Stimulated activated naive CD4-positive, alpha-beta T cell (primary cell): ENCODE measurements around the gene FAM163B.
"Not testable (repeated sequence)": the region's sequence is repeated elsewhere in the genome, so short reads cannot be mapped to it uniquely, and the experiment has no call there.

Experiments used
- DNase-seq, 6 experiments: peaks; one replicate each; lab custom pipeline; 2025; lab: John Stamatoyannopoulos, UW

The FAM163B gene

DNA sequence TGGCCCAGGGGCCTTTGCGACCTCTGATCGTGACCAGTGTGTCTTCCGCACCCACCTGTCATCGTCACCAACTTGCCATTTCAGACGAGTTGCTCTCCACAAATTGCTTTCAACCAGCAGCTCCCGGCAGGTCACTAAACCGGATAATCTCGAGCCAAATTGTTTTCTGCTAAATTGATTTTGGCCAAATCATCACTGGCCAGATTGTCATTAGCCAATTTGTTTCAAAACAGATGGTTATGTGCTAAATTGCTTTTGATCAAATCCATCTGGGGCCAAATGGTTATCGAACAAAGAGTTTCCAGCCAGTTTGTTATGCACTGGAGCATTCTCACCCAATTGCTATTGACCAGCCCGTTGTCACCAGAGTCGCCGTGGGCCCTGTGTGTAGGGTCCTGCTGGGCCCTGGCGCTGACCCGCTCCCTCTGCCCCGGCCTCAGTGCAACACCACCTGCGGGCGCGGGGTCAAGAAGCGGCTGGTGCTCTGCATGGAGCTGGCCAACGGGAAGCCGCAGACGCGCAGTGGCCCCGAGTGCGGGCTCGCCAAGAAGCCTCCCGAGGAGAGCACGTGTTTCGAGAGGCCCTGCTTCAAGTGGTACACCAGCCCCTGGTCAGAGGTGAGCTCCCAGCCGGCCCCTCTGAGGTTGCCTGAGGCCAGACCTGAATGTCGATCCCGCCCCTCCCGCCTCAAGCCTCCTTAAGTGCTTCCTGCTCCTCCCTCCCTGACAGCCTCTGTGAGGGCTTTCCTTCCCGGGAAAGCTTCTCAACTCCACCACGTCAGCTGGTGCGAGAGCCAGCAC, 39.1 kb downstream of the FAM163B start:
- no peak for DNase-seq

DNA sequence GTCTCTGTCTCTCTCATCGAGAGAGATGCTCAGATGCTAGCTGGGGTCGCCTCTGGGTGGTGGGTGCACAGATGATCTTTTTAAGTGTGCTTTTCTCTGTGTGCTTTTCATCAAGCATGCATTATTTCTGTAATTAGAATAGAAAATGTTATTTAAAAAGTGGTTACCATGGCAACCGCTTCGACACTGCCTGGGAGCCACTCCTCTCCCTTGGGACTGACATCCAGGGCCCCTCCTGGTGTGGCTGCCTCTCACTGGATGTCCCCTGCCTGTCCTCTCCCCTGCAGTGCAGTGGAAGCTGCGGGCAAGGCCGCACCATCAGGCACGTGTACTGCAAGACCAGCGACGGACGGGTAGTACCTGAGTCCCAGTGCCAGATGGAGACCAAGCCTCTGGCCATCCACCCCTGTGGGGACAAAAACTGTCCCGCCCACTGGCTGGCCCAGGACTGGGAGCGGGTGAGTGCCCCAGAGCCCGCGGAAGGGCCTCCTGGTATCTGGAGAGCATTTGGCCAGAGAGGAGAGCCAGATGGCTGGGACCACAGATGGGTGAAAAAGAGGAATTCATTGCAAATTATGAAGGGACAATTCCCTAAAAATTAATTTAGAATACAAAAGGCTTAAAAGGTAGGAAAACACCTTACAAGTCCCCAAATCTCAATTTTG, 39.9 kb downstream of the FAM163B start:
- no peak for DNase-seq

DNA sequence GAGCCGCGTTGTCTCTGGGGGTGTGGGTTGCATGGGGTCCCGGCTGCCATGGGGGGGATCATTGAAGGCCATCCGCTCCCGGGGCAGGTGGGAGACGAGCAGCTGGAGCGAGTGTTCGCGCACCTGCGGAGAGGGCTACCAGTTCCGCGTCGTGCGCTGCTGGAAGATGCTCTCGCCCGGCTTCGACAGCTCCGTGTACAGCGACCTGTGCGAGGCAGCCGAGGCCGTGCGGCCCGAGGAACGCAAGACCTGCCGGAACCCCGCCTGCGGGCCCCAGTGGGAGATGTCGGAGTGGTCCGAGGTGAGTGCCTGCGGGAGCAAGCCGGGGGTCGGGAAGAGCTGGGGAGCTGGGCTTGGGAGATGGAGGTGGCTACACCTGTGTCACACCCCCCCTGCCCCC, 41.0 kb downstream of the FAM163B start:
- DNase-seq = no peak

DNA sequence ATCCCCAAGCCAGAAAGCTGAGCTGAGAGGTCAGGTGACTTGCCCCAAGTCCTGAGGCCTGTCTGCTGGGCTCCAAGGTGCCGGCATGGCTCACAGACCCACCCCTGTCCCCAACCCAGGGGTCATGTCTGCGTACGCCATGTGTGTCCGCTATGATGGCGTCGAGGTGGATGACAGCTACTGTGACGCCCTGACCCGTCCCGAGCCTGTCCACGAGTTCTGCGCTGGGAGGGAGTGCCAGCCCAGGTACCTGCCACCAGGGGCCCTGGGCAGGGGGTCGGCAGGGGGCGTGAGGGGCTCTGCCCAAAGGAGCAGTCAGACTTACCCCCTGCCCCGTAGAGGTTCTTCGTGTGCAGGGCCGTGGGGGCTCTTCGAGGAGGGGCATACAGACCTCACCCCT, 42.4 kb downstream of the FAM163B start:
- DNase-seq = no peak

DNA sequence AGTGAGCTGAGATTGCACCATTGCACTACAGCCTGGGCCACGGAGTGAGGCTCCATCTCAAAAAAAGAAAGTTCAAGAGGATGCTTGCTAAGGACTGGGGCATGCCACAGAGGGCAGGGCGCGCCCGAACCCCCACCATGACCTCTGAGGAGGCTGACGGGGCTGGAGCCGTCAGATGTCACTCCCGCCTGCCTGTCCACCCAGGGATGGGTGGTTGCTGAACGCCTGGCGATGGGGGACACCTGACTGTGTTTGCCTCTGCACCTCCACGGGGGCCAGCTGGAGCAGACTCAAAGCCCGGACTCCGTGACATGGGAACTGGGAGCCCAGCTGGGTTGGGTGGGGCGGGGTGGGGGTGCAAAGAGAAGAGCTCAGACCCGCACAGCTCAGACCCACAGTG, 42.8 kb downstream of the FAM163B start:
- no peak for DNase-seq

DNA sequence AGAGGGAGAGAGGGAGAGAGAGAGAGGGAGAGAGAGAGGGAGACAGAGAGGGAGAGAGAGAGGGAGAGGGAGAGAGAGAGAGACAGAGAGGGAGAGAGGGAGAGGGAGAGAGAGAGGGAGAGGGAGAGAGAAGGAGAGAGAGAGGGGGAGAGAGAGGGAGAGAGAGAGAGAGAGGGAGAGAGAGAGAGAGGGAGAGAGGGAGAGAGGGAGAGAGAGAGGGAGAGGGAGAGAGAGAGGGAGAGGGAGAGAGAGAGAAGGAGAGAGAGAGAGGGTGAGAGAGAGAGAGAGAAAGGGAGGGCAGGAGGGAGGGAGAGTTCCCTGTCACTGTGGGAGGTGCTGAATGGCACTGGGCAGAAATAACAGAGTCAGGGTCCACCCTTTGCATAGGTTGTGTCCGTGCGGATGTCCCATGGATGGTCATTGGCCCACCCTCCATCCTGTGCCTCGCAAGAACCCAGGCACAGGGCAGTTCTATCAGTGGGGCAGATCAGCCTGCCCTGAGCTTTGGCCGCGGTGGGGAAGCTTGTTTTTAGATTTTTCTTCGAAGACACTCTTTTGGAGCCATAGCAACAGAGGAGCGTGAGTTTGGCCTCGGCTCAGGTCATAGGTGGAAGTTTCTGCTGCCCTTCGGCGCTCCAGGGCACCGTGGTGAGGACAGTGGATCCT, 44.6 kb downstream of the FAM163B start:
- no peak for DNase-seq

DNA sequence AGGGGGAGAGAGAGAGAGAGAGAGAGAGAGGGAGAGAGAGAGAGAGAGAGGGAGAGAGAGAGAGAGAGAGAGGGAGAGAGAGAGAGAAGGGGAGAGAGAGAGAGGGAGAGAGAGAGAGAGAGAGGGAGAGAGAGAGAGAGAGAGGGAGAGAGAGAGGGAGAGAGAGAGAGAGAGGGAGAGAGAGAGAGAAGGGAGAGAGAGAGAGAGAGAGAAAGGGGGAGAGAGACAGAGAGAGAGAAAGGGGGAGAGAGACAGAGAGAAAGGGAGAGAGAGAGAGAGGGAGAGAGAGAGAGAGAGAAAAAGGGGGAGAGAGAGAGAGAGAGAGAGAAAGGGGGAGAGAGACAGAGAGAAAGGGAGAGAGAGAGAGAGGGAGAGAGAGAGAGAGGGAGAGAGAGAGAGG, 45.4 kb downstream of the FAM163B start:
- DNase-seq = not testable (repeated sequence)

DNA sequence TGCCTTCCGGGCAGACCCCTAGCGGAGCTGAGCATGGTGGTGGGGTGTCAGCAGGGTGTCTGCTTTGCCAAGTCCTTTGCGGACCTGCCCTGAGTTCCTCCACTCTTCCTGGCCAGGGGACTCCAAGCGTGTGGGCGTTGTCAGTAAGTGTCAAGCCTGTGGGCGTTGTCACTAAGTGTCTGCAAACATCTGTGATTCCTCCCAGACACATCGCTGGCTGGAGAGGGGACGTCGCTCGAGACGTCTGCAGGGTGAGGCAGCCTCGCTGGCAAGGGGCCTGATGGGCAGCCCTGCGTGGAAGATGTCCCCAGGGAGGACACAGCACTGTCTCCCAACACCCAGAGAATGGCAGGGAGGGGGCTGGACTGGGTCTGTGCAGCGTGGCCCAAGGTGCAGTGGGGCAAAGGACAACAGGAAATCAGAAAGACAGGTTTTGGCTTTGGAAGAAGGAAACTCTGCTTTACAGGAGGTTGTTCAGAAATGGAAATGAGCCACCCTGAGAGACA, 45.8 kb downstream of the FAM163B start:
- peak in 1 of 6 experiments; percentile 12 for DNase-seq

DNA sequence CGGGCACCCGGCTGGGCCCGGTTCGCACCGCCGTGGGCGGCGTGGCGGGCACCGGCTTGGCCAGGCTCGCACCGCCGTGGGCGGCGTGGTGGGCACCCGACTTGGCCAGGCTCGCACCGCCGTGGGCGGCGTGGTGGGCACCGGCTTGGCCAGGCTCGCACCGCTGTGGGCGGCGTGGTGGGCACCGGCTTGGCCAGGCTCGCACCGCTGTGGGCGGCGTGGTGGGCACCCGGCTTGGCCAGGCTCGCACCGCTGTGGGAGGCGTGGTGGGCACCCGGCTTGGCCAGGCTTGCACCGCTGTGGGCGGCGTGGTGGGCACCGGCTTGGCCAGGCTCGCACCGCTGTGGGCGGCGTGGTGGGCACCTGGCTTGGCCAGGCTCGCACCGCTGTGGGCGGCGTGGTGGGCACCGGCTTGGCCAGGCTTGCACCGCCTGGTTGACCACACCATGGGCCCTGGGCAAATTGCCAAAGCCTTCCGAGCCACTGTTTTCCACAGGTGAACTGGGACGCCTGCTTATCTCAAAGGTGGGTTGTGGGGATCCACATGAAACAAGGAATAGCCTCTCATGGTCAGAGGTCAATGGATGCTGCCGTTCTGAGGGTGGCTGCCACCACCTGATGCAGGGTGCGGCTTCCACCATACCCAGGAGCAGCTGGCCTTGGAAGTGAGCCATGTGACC, 46.4 kb downstream of the FAM163B start:
- no peak for DNase-seq

DNA sequence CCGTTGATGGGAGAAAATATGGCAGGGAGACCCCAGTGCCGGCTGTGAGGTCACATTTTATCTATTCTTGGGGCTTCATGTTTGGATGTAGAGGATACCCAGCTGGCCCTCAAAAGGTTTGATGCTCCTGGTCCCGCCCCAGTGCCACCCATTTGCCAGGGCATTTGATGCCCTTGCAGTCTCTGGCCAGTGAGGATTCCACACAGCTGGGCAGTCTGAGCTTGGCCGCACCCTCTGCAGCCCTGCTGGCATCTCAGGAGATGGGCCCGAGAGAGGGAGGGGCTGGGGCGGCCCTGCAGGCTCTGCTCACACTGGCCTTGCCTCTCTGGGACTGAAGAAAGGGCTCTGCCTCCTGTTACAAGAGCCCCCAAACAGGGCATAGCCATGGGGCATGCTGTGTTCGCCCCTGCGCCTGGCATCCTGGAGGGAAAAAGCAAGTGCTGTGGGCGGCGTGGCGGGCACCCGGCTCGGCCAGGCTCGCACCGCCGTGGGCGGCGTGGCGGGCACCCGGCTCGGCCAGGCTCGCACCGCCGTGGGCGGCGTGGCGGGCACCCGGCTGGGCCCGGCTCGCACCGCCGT, 47.1 kb downstream of the FAM163B start:
- no peak for DNase-seq

DNA sequence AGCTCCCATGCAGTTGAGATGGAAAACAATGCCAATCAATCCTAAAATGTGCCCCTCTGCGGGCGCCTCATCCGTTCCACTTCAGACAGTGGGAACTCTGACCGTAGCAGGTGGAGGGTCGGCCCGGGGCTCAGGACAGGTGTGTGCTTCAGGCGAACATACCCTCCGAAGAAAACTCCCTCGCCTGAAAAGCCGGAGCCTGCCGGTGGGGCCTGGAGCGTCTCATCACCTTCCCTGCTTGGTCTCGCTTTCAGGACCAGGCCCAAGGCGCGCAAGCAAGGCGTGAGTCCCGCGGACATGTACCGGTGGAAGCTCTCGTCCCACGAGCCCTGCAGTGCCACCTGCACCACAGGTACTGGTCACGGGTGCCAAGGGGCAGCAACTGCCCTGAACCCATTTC, 48.2 kb downstream of the FAM163B start:
- DNase-seq = no peak

DNA sequence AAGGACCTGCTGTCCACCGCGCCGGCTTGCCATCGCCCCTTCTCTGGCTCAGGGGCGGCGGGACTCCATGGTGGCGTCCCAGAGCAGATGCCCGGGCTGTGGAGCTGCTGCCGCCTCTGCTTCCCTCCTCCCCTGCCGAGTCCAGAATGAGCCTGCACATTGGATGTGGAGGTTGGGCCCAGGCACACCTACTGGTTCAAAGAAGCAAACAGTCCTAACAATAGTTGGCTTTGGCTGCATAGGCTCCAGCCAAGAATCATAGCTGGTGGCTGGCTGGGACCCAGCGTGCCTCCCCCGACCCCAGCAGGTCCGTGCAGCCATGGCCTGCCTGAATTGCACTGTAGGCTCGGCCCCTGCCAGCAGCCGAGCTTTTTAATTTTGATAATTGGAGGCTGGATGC, 48.9 kb downstream of the FAM163B start:
- DNase-seq = no peak

DNA sequence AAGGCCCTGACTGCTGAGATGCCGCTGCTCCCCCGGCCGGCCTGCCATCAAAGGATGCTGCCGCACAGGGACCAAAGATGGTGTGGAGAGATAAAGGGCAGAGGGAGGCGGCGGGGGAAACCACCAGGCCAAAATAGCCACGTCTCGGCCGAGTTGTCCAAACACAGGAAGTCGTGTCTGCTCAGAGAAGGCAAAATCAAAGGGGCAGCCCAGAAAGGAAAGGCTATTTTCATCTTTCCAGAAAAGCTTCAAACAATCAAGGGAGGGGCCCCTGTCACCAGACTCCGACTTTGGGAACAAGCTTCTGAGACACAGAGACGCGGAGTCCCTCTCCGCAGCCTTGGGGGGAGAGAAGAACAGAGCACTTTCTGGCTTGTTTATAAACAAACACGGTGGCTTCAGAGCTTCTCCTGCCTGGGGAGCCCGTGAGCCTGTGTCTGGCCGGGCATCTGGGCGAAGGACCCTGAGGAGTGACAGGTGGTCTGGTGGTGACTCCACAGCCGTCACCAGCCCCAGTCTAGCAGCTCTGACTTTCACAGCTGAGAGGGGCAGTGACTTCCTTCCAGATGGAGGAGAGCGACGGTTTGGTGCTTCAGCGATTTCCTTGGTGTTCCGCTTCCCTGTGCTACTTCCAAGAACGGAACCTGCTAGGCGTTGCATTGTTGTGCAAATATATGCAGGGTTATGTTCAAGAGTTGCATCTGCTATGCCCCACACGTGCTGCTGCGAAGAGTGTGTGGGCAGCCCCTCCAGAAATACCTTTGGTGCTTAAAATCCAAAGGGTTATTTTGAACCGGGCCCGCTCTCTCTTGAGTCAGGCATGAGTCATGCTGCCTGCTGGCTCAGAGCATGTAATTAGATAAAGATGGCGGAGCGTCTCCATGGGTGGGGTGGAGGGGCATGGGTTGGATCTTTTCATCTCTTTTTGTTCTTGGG, 50.7 kb downstream of the FAM163B start:
- no peak for DNase-seq

DNA sequence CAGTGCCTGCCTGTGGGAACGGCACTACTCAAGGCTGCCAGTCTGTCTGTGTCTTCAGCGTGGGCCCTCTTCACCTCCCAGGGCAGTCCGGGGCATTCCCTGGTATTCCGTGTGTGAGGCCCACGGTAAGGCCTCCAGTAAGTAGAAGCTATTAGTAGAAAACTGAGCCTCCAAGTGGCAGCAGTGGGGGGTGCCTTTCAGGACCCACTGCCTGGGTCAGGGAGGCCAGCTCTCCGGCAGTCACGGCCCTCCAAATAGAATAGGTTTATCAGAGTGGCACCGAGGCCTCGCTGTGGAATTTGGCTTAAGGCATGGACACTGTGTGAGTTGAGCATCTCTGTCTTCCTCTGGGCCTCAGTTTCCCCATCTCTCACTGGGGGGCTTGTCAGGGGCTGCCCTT, 51.6 kb downstream of the FAM163B start:
- DNase-seq = no peak

DNA sequence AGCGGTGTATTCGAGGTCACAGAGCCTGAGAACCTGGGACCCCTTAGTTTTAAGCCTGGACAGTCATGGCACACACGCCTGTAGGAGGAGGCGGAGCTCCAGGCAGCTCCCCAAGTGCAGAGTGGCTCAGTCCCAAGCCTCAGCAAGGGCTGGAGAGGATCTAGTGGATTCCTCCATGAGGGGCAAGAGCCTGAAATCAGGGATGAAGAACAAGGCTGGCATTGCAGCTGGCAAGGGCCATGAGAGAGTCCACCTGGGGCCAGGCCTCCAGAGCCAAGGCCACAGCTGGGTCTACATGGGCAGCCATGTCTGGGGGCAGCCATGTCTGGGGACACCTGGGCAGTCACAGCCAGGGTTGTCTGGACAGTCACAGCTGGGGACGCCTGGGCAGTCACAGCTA, 52.8 kb downstream of the FAM163B start:
- no peak for DNase-seq

DNA sequence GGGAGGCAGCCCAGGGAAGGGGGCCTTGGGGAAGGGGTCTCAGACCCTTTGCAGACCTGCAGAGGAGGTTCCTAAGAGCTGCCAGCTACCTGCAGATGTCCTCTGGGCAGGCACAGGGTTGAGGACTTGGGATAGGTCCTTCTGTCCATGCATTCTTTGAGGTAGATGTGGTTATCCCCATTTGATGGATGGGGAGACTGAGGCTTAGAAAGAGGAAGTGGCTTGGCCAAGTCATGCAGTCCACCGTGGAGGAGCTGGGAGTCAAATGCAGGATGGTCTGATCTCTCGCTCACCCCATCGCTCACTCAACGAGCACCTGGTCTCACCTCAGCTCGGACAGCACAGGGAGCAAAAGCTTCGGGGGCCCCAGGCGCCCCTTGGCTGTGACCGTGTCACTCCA, 54.5 kb downstream of the FAM163B start:
- DNase-seq = no peak

DNA sequence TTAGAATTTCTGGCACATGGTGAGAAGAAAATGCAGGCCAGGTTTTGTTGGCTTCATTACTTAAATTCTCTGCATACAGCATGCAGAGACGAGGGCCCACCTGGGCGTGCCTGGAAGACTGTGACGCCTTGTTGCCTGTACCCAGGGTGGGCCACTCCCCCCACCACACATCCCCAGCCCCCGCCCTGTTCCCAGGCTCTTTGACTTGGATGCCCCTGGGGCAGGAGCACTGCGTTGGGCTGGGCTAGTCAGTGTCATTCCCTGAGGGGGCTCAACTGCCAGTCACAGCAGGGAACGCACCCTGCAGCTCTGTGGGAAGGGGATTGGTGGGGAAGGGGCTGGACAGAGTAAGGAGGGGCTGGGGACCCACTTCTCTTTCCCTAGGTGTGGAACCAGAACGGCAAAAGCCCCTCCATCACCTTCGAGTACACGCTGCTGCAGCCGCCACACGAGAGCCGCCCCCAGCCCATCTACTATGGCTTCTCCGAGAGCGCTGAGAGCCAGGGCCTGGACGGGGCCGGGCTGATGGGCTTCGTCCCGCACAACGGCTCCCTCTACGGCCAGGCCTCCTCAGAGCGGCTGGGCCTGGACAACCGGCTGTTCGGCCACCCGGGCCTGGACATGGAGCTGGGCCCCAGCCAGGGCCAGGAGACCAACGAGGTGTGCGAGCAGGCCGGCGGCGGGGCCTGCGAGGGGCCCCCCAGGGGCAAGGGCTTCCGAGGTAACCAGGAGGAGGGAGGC, 55.0 kb downstream of the FAM163B start:
- DNase-seq = no peak

DNA sequence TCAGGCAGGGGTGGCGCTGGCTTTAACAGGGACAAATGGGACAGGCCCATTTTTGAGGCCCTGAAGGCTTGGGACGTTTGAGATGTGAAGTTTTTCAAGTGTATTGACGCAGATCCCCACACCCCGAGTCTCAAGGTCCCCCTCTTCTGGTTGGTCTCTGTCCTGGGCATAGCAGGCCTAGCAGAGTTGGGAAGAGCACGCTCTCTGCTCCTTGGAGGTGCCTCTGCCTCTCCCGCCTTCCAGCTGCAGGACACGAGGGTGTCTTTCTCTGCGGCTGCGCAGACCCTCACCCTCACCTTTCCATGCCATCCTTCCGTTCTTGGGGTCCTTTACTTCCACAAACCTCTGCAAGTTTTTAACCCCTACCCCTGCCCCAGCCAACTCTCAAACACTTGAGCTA, 56.1 kb downstream of the FAM163B start:
- no peak for DNase-seq

DNA sequence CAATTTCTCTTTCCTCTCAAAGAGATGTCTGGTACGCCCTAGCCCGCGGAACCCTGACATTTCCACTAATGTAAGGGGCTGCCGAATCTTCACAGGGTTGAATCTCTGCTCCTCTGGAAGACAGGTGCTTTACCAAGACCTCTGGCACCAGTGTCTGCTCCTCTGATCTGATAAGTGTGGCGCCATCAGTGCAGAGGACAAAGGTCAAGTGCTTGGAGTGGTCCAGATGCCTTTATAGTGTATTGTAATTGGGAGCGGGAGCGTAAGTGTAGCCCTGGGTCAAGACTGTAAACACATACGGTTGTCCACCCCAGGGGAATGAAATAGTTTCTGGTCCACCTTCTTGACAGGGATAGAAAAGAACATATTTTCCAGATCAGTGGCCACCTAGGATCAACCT, 57.0 kb downstream of the FAM163B start:
- DNase-seq = no peak

DNA sequence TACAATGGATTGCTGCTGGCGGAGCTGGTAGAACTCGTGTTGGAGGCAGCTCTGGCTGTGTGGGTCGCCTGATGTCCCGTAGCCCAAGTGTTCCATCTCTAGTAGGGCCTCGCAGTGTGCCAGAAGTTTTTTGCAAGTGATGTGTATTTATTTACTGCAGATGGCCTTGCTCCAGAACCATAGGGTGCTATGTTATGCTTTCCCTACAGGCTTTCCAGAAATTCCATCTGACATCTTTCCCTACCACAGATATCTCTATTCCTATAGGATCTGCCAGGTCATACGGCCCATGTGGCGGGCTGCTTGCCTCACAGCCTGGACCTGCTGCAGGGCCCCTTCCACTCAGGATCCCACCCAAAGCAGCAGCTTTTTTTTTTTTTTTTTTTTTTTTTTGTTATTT, 57.7 kb downstream of the FAM163B start:
- no peak for DNase-seq
